Measurements from ENCODE around the gene C1orf105.
"Not testable (repeated sequence)": the region's sequence is repeated elsewhere in the genome, so short reads cannot be mapped to it uniquely, and the experiment has no call there.

C1orf105 gene

DNA sequence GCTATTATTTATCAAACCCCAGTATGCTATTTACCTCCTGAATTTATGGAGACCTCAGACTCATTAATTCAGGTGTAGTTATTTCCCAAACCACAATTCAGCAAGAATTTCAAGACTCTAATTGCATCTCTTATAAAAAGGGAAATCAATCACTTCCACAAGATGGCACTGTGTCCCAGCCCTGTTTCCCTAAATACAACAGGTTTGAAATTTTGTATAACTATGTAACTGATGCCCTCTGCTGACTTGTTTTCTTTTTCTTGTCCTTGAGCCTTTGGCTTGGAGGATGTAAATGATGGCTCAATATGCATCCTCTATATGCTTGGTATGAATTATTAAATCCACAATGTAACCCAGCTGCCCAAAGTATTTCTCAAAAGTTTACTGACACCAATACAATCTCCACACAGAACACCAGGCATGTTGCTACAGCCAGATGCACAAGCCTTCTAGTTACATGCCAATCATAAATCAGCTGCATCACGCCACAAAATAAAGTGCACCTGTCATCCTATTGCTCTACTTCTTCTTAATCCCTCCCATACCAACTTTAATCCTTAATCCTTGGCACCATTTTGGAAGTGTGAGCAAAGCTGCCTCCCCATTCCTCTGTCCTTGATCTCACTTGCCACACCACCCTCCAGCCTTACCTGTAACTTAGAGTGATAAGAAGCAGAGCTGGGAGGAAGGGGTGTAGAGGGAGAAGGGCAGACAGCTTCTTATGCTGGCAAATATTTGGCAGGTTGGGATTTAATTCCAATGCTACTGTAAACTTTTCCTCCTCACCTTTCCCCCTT lies 9.0 kb downstream of the C1orf105 start:
- no peaks in the 10 kb centered on the region for H3K27me3 ChIP-seq (ENCODE audit: insufficient read depth, low read length)
- H3K27ac ChIP-seq (ENCODE audit: low read depth, low read length) = no peak overlapping the region
- peaks cover 12% of the 10 kb centered on the region for H3K4me1 ChIP-seq (ENCODE audit: insufficient read depth, low read length)
- WGBS = 95% methylated on average over 1 of the region's 1 CpG
- no peaks in the 10 kb centered on the region for H3K9me3 ChIP-seq (ENCODE audit: insufficient read depth, low read depth, low read length)
- no peak overlapping the region for H3K4me3 ChIP-seq (ENCODE audit: low read length)
- H3K9ac ChIP-seq (ENCODE audit: low read depth, low read length) = no peak overlapping the region
- no peaks in the 10 kb centered on the region for H3K36me3 ChIP-seq (ENCODE audit: insufficient read depth, low read length)

GRCh38 chr1:172430128-172430454 lies 9.6 kb downstream of the C1orf105 start:
- WGBS = no CpG with 5 or more reads among the region's 1 CpG
- no peaks in the 10 kb centered on the region for H3K36me3 ChIP-seq (ENCODE audit: insufficient read depth, low read length)
- H3K27ac ChIP-seq (ENCODE audit: low read depth, low read length) = no peak overlapping the region
- no peaks in the 10 kb centered on the region for H3K27me3 ChIP-seq (ENCODE audit: insufficient read depth, low read length)
- H3K9ac ChIP-seq (ENCODE audit: low read depth, low read length) = no peak overlapping the region
- H3K4me1 ChIP-seq (ENCODE audit: insufficient read depth, low read length) = peaks cover 12% of the 10 kb centered on the region
- no peak overlapping the region for H3K4me3 ChIP-seq (ENCODE audit: low read length)
- no peaks in the 10 kb centered on the region for H3K9me3 ChIP-seq (ENCODE audit: insufficient read depth, low read depth, low read length)

DNA sequence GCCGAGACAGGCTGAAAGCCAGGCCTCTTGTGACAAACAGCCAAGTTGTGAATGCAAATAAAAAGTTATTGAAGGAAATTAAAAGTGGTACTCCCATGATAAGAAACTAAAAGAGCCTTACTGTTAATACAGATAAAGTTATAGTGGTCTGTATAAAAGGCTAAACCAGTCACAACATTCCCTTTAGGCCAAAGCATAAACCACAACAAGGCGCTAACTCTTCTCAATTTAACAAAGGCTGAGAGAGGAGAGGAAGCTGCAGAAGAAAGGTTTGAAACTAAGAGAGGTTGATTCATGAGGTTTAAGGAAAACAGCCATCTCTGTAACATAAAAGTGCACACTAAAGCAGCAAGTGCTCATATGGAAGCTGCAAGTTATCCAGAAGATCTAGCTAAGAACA lies 10.7 kb downstream of the C1orf105 start:
- Histone ChIP-seq H3K36me3 (ENCODE audit: insufficient read depth, low read length) (no peaks in the 10 kb centered on the region), H3K27me3 (ENCODE audit: insufficient read depth, low read length) (no peaks in the 10 kb centered on the region), H3K4me1 (ENCODE audit: insufficient read depth, low read length) (peaks cover 7% of the 10 kb centered on the region), H3K9me3 (ENCODE audit: insufficient read depth, low read depth, low read length) (no peaks in the 10 kb centered on the region), H3K9ac (ENCODE audit: low read depth, low read length) (no peak overlapping the region), H3K4me3 (ENCODE audit: low read length) (no peak overlapping the region), H3K27ac (ENCODE audit: low read depth, low read length) (no peak overlapping the region)
- WGBS = 92% methylated on average over 1 of the region's 2 CpGs

DNA sequence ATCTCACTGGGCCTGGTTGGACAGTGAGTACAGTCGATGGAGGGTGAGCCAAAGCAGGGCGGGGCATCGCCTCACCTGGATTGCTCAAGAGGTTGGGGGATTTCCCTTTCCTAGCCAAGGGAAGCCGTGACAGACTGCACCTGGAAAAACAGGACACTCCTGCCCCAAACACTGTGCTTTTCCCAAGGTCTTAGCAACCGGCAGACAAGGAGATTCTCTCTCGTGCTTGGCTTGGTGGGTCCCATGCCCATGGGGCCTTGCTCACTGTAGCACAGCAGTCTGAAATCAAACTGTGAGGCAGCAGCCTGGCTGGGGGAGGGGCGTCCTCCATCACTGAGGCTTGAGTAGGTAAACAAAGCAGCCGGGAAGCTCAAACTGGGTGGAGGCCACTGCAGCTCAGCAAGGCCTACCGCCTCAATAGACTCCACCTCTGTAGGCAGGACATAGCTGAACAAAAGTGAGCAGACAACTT lies 11.3 kb downstream of the C1orf105 start:
- H3K9ac ChIP-seq (ENCODE audit: low read depth, low read length) = peak overlapping the region; percentile 40; the same call in 1 of the 2 replicates
- no peaks in the 10 kb centered on the region for H3K36me3 ChIP-seq (ENCODE audit: insufficient read depth, low read length)
- peaks cover 6% of the 10 kb centered on the region; the same call in 1 of the 2 replicates for H3K4me1 ChIP-seq (ENCODE audit: insufficient read depth, low read length)
- H3K27ac ChIP-seq (ENCODE audit: low read depth, low read length) = no peak overlapping the region
- whole genome bisulfite sequencing = 79% methylated on average over 9 of the region's 9 CpGs
- no peak overlapping the region for H3K4me3 ChIP-seq (ENCODE audit: low read length)
- H3K27me3 ChIP-seq (ENCODE audit: insufficient read depth, low read length) = no peaks in the 10 kb centered on the region
- H3K9me3 ChIP-seq (ENCODE audit: insufficient read depth, low read depth, low read length) = no peaks in the 10 kb centered on the region

DNA sequence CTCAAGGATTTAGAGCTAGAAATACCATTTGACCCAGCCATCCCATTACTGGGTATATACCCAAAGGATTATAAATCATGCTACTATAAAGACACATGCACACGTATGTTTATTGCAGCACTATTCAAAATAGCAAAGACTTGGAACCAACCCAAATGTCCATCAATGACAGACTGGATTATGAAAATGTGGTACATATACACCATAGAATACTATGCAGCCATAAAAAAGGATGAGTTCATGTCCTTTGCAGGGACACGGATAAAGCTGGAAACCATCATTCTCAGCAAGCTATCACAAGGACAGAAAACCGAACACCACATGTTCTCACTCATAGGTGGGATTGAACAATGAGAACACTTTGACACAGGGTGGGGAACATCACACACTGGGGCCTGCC lies 16.7 kb downstream of the C1orf105 start:
- no CpG with 5 or more reads among the region's 3 CpGs for WGBS
- H3K9me3 ChIP-seq (ENCODE audit: insufficient read depth, low read depth, low read length); H3K4me3 ChIP-seq (ENCODE audit: low read length); H3K9ac ChIP-seq (ENCODE audit: low read depth, low read length); H3K27me3 ChIP-seq (ENCODE audit: insufficient read depth, low read length); H3K4me1 ChIP-seq (ENCODE audit: insufficient read depth, low read length); H3K36me3 ChIP-seq (ENCODE audit: insufficient read depth, low read length); H3K27ac ChIP-seq (ENCODE audit: low read depth, low read length): not testable (repeated sequence)

GRCh38 chr1:172442404-172442803 lies 21.9 kb downstream of the C1orf105 start:
- H3K9ac ChIP-seq (ENCODE audit: low read depth, low read length) = no peak overlapping the region
- H3K36me3 ChIP-seq (ENCODE audit: insufficient read depth, low read length) = peaks cover 10% of the 10 kb centered on the region
- H3K9me3 ChIP-seq (ENCODE audit: insufficient read depth, low read depth, low read length) = no peaks in the 10 kb centered on the region
- no peaks in the 10 kb centered on the region for H3K27me3 ChIP-seq (ENCODE audit: insufficient read depth, low read length)
- WGBS = 98% methylated on average over 6 of the region's 6 CpGs
- 0 out of 2 replicates have a peak overlapping the region, but pooled peaks have one; percentile 93 for H3K4me3 ChIP-seq (ENCODE audit: low read length)
- no peak overlapping the region for H3K27ac ChIP-seq (ENCODE audit: low read depth, low read length)
- H3K4me1 ChIP-seq (ENCODE audit: insufficient read depth, low read length) = peaks cover 6% of the 10 kb centered on the region; the same call in 1 of the 2 replicates

DNA sequence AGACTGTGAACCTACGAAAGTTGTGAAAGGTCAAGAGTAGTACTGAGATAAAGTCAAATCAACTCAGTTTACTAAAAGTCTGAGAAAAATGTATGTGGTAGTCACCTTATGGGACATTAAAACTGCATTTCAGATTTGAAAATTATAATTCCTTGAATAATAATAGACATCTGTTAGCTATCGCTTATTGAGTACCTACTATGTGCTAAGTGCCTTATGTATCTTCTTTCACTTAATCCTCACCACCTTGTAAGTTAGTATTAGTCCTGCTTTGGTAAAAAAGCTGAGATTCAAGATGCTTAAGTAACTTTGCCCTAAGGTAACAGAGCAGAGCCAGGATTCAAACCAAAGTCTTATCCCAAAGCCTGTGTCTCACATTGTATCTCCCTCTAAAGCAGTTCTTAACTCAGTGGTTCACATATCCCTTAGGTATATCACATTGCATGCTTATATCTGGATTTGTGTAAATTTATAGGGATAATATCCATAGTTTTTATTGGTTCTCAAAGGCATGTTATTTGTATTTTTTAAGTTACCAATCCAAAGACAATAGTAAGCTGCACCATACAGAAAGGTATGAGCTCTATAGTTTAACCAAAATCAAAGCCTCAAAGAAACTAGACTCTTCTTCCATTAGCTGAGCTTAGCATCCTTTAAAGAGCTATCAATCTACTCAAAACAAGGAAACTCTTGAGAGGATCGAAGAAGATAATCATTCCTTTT lies 22.5 kb downstream of the C1orf105 start:
- 93% methylated on average over 2 of the region's 3 CpGs for WGBS
- Histone ChIP-seq H3K4me1 (ENCODE audit: insufficient read depth, low read length) (peaks cover 6% of the 10 kb centered on the region; the same call in 1 of the 2 replicates), H3K27ac (ENCODE audit: low read depth, low read length) (peak overlapping the region; percentile 50; the same call in 1 of the 2 replicates), H3K9me3 (ENCODE audit: insufficient read depth, low read depth, low read length) (no peaks in the 10 kb centered on the region), H3K4me3 (ENCODE audit: low read length) (peak overlapping the region; percentile 93), H3K36me3 (ENCODE audit: insufficient read depth, low read length) (peaks cover 10% of the 10 kb centered on the region), H3K9ac (ENCODE audit: low read depth, low read length) (peak overlapping the region; percentile 93), H3K27me3 (ENCODE audit: insufficient read depth, low read length) (no peaks in the 10 kb centered on the region)

DNA sequence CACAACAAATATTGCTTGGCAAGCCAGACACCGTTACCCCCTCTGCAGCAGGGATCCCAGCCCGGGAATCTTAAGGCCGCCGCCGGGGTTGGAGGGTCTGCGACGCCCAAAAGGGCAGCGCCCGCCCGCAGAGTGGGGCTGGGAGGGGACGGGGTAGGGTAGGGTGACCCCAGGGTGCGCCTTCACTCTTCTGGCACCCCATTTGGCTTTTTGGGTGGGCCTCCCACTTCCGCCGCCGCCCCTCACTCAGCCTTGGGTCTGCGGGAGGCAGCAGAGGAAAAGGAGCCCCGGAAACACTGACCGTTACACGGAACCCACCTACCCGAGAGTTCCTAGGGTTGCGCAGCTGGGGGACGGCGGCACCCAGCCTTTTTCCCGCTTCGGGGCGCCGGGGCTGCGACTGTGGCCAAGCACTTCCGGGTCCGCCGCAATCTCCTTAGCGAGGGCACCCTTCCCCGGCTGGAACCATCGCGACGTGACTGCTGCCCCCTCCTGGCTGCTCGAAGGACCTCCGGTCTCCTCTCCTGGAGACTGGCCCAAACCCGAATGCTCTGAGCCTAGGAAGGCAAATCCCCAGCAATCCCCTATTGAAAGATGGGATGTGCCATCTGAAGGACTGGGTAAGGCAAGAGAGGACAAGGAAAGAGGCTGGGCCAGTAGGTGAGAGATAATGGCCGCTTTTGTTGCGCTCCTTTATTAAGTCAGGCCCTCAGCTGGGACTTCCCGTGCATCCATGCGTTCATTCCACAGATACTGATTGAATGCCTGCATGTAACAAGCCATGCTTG lies 23.4 kb downstream of the C1orf105 start, which contains the start of gene PIGC:
Gene PIGC, minus strand, starts transcription at position 404 of the 788 bp plus-strand sequence. CDS start 1,447 bp downstream, outside the sequence.
- H3K27me3 ChIP-seq (ENCODE audit: insufficient read depth, low read length) = no peaks in the 10 kb centered on the region
- H3K36me3 ChIP-seq (ENCODE audit: insufficient read depth, low read length) = peaks cover 10% of the 10 kb centered on the region
- H3K9ac ChIP-seq (ENCODE audit: low read depth, low read length) = peak within 1 kb of the TSS; percentile 93
- 6% methylated on average over 43 of the region's 43 CpGs for whole genome bisulfite sequencing
- no peaks in the 10 kb centered on the region for H3K9me3 ChIP-seq (ENCODE audit: insufficient read depth, low read depth, low read length)
- H3K27ac ChIP-seq (ENCODE audit: low read depth, low read length) = peak within 1 kb of the TSS; percentile 50; the same call in 1 of the 2 replicates
- peak within 1 kb of the TSS; percentile 93 for H3K4me3 ChIP-seq (ENCODE audit: low read length)
- H3K4me1 ChIP-seq (ENCODE audit: insufficient read depth, low read length) = peaks cover 6% of the 10 kb centered on the region; the same call in 1 of the 2 replicates

DNA sequence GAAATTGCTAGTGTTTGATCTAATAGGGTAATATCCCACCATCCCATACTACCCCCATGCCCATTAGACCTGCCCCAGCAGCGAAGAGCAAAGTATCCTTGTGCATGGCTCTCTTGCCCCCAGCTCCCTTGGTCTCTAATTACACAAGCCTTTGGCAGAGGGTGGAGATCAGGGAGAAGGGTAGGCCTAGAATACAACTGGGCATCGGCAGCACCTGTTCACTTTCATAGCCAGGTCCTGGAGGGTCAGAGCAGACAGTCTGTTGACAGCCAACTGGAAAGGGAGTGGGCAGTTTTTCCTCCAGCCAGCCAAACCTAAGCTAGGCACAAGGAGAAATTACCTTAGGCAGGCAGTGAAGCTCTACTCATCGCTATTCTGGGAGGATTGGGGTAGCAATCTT lies 26.1 kb downstream of the C1orf105 start:
- Histone ChIP-seq H3K4me3 (ENCODE audit: low read length) (no peak overlapping the region), H3K4me1 (ENCODE audit: insufficient read depth, low read length) (peaks cover 8% of the 10 kb centered on the region; the same call in 1 of the 2 replicates), H3K9me3 (ENCODE audit: insufficient read depth, low read depth, low read length) (no peaks in the 10 kb centered on the region), H3K27ac (ENCODE audit: low read depth, low read length) (no peak overlapping the region), H3K36me3 (ENCODE audit: insufficient read depth, low read length) (peaks cover 9% of the 10 kb centered on the region), H3K27me3 (ENCODE audit: insufficient read depth, low read length) (no peaks in the 10 kb centered on the region), H3K9ac (ENCODE audit: low read depth, low read length) (no peak overlapping the region)
- WGBS = 87% methylated on average over 2 of the region's 3 CpGs

GRCh38 chr1:172447641-172448040 lies 27.2 kb downstream of the C1orf105 start:
- Histone ChIP-seq H3K4me1 (ENCODE audit: insufficient read depth, low read length) (peaks cover 8% of the 10 kb centered on the region; the same call in 1 of the 2 replicates), H3K27me3 (ENCODE audit: insufficient read depth, low read length) (no peaks in the 10 kb centered on the region), H3K9me3 (ENCODE audit: insufficient read depth, low read depth, low read length) (no peaks in the 10 kb centered on the region), H3K4me3 (ENCODE audit: low read length) (no peak overlapping the region), H3K9ac (ENCODE audit: low read depth, low read length) (no peak overlapping the region), H3K27ac (ENCODE audit: low read depth, low read length) (no peak overlapping the region), H3K36me3 (ENCODE audit: insufficient read depth, low read length) (no peaks in the 10 kb centered on the region)
- 93% methylated on average over 2 of the region's 2 CpGs for WGBS

All from HUES64 (cell line).